Dermis blood vessel endothelial cell (primary cell): ENCODE results near the gene NDUFAF7. TPM values are rescaled to one million over a fixed set of nuclear protein-coding genes. Genes with fewer than 3 reads are reported as not detected.
"Not testable (repeated sequence)": the region's sequence is repeated elsewhere in the genome, so short reads cannot be mapped to it uniquely, and the experiment has no call there.

ENCODE experiments used
- DNase-seq: peaks from one replicate; pipeline ENCODE4 v3.0.0; 2010
- total RNA-seq: library from RNA; depleted of rRNA; stranded (reverse); fragments of >200 nt; gene quantifications from 2 replicates; pipeline ENCODE4 v1.2.3, GENCODE V29; 2014

NDUFAF7 gene
- total RNA-seq, result 11.3 and 15.7 TPM in 2 replicates

- peak; percentile 96 for DNase-seq
These were observed at the start of gene NDUFAF7, which contains the start of gene CEBPZ for GRCh38 chr2:37231241-37232130. Gene NDUFAF7, plus strand, starts transcription at chr2:37231658. Its CDS starts 48 bp downstream, at chr2:37231706. Gene CEBPZ, minus strand, starts transcription at chr2:37231596. Its CDS starts 29 bp downstream, at chr2:37231567.

GRCh38 chr2:37181726-37182684 lies 49.5 kb upstream of the NDUFAF7 start:
- DNase-seq, result peak; percentile 65

- DNase-seq, result no peak
These were observed 42.9 kb upstream of the NDUFAF7 start, which contains the start of gene SULT6B1 for GRCh38 chr2:37188570-37188969. Gene SULT6B1, minus strand, starts transcription at chr2:37188670. Its CDS starts 30 bp downstream, at chr2:37188640.

- peak; percentile 70 for DNase-seq
These were observed 41.9 kb upstream of the NDUFAF7 start for GRCh38 chr2:37189452-37190153.

- DNase-seq, result no peak
These were observed 41.2 kb upstream of the NDUFAF7 start for GRCh38 chr2:37190290-37190689.

GRCh38 chr2:37191253-37191652 lies 40.2 kb upstream of the NDUFAF7 start:
- DNase-seq, result no peak

- no peak for DNase-seq
These were observed 39.7 kb upstream of the NDUFAF7 start for GRCh38 chr2:37191747-37192146.

- DNase-seq, result no peak
These were observed 38.9 kb upstream of the NDUFAF7 start for GRCh38 chr2:37192551-37192950.

- DNase-seq, result not testable (repeated sequence)
These were observed 35.6 kb upstream of the NDUFAF7 start for GRCh38 chr2:37195862-37196319.

- DNase-seq, result peak; percentile 90
These were observed 34.9 kb upstream of the NDUFAF7 start, which contains the start of gene CEBPZOS for GRCh38 chr2:37196320-37197195. Gene CEBPZOS, plus strand, starts transcription at chr2:37196496. Its CDS starts 3,209 bp downstream, at chr2:37199705.

- DNase-seq, result no peak
These were observed 32.8 kb upstream of the NDUFAF7 start for GRCh38 chr2:37198681-37199065.

- no peak for DNase-seq
These were observed 30.2 kb upstream of the NDUFAF7 start for GRCh38 chr2:37201208-37201607.

- no peak for DNase-seq
These were observed 29.7 kb upstream of the NDUFAF7 start for GRCh38 chr2:37201766-37202165.

GRCh38 chr2:37203708-37204107 lies 27.8 kb upstream of the NDUFAF7 start:
- no peak for DNase-seq

- DNase-seq, result not testable (repeated sequence)
These were observed 26.3 kb upstream of the NDUFAF7 start for GRCh38 chr2:37205071-37205661.

GRCh38 chr2:37205689-37206341 lies 25.6 kb upstream of the NDUFAF7 start:
- no peak for DNase-seq

- DNase-seq, result not testable (repeated sequence)
These were observed 24.7 kb upstream of the NDUFAF7 start for GRCh38 chr2:37206760-37207159.

- DNase-seq, result no peak
These were observed 20.2 kb upstream of the NDUFAF7 start for GRCh38 chr2:37211212-37211611.

GRCh38 chr2:37211939-37212338 lies 19.5 kb upstream of the NDUFAF7 start:
- DNase-seq, result no peak

GRCh38 chr2:37215250-37215649 lies 16.2 kb upstream of the NDUFAF7 start:
- DNase-seq, result no peak
